GM10847 (cell line): Measurements from ENCODE around the gene RAB3IL1.

ENCODE experiments used
- POLR2A ChIP-seq: IDR thresholded peaks from 2 replicates; pipeline ENCODE4 v1.6.1; 2011; ENCODE audit not compliant: insufficient read length; ENCODE audit errors: extremely low read depth

RAB3IL1 gene

DNA sequence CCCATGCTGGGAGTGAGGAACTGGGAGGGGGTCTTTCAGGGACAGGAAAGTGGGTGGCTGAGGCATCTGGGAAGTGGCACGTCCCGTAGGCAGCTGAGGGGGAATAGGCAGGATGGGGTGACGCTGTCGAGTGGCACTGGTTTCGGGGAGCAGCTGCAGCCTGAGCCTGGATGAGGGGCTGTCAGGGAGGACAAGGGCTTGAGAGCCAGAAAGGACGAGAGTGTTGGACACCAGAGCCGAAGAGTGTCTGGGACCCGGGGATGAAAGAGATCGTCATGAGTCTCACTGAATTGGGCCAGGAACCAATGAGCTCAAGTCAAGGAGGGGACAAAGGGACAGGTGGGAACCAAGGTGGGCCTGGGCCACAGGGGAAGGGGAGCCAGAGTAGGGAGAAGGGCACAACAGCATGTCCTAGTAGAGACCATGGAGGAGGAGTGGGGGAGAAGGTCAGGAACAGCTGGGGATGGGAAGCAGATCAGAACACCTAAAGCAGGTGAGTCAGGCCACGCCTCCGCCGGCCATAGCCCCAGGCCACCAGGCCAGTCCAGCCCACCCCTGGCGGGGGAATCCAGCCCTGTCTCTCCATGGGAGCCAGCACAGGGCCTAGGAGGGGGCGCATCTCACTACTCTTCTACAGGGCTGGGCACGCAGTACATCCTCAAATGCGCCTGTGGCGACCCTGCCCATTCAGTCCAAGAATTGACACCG, 4.2 kb downstream of the RAB3IL1 start:
- TF ChIP-seq POLR2A, result no peak

- no peak for TF ChIP-seq POLR2A
These were observed 4.9 kb downstream of the RAB3IL1 start for GRCh38 chr11:61912530-61912898.

- TF ChIP-seq POLR2A, result no peak
These were observed 5.5 kb downstream of the RAB3IL1 start for GRCh38 chr11:61911701-61912529.

DNA sequence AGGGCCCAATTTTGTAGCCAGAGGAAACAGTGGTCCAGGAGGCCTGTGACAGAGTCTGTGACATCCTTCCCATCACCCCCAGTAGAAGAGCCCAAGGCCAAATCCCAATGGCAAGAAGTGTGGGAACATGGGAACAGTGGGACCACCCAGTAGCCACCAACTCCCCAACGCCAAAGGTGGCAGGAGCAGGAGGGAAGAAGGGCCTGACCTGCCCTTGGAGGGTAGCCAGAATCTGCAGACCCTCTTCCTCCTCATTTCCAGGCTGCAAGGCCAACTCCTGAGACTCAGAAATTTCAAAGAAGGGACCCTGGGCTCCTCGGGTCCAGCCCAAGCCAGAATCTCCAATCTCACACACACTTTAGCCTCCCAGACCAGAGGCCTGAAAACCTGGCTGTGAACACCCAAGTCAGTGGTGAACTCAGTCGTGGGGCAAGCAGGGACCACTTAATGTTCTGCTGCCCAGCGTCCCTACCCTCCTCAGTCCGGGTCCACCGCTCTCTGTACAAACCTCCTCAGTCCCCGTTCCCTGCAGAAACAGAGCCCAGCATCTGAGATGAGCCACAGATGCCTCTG, 6.2 kb downstream of the RAB3IL1 start:
- no peak for TF ChIP-seq POLR2A

DNA sequence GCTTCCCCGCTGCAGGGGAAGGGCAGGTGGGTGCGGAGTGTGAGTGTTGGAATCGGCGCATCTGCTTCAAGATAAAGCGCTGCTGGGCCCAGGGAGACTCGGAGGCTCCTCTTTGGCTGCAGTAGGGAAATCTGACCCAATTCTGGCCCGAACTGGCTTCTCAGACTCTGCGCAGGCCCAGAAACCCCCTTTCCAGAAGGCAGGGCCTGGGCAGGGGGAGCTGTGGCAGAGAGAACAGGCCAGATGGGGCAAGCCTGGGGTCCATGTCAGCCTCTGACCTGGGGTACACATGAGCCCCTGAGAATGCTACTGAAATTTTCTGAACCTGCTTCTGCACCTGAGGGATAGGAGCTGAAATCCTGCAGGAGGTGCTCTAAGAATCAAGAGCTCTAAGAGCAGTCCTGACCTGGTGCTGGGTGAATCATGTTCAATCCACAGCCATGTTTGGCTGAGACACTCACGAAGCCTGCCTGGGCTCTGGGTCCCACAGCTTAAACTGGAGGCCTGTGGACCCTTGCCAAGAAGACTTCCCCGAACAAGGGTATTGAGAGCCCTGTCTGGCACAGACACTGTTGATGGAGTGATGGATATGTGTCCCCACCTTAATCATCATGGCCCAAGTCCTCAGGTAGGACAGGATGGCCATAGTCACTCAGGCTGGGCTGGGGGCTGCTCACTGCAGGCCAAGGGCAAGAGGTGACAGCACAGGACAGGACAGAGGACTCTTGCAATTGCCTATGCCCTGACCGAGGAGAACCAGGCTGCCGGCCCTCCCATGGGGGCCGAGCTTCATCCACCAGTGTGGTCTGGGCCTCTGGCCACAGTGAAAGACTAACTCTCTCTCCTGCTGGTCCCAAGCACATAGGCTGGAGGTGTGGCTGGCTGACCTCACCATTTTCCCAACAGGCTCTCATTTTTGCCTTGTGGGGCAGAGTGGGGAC, 6.9 kb downstream of the RAB3IL1 start:
- TF ChIP-seq POLR2A, result no peak

DNA sequence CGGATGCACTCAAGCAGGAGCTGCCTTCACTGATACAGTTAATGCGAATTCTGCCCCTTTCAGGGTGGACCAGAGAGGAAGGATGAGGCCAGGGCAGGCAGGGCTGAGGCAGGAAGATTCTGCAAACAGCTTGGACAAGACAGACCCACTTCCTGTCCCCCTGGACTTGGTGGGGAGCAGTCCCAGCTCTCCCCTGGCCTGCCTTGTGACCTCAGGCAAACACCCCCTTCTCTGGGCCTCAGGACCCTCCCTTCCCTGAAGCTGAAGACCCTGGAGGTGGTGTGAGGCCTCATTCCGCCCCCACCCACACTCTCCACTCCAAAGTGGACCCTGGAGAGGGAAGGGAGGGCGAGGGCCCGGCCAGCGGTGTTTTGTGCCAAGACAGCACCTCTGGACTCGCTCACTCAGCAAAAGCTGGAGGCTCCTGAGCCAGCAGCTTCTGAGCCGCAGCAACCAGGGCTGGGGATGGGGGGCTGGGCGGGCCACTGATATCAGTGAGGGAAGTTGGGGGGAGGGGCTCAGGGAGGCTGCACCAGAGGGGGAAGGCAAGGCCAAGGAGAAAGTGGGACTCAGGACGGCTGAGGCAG, 8.5 kb downstream of the RAB3IL1 start:
- no peak for TF ChIP-seq POLR2A

DNA sequence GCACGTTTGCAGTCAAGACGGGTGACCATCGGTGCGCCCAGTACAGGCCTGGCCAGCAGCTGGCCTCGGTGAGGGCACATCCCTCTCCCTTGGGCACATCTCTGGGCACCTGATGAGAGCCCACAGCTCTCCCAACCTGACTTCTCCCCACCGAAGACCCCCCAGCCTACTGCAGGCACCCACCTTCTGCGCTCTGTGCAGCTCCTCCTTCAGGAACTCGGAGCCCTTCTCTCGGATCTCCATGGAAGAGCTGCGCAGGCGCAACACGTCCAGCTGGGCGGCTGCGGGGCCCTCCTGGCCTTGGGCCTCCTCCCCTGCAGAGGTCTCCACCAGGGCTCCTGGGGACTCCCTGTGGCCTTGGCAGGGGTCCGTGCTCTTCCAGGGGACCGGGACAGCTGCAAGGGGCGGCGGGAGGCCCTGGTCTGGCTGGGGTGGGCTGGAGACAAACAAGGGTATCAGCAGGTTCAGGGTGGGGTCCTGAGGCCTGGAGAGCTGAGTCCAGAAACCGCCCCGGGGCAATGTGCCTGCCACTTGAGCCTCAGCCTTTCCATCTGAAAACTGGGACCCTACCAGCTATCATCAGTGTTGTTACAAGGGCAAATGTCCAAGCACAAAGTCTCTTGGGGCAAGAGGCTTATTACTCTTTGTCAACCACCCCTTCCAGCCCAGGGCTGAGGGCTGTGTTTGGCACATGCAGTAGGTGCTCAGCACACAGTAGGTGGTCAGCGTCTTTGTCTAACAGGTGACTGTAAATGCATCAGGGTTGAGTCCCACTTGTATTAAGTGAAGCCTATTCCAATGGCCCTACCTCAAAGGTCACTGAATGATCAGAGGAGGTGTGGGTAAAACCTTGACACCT, 9.3 kb downstream of the RAB3IL1 start:
- no peak for TF ChIP-seq POLR2A

DNA sequence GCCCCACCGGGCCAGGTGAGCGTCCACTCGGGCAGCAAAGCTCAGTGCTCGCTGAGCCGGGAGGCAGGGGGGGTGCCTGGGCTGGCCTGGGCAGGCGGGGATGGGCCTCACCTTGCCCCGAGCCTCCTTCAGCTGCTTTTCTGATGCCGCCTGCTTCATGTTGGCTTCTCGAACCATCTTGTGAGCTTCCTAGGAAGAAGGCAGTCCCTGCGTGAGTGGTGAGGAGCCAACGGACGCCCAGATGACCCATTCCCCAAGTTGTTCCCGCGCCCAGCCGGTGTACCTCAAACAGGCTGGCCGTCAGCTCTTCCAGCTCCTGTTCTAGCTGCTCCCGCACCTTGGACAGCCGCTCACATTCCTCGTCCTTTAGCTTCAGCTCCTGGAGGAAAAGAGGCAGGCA, 10.1 kb downstream of the RAB3IL1 start:
- no peak for TF ChIP-seq POLR2A

- TF ChIP-seq POLR2A, result no peak
These were observed 10.8 kb downstream of the RAB3IL1 start for GRCh38 chr11:61906522-61906909.

- no peak for TF ChIP-seq POLR2A
These were observed 11.4 kb downstream of the RAB3IL1 start for GRCh38 chr11:61905801-61906521.

DNA sequence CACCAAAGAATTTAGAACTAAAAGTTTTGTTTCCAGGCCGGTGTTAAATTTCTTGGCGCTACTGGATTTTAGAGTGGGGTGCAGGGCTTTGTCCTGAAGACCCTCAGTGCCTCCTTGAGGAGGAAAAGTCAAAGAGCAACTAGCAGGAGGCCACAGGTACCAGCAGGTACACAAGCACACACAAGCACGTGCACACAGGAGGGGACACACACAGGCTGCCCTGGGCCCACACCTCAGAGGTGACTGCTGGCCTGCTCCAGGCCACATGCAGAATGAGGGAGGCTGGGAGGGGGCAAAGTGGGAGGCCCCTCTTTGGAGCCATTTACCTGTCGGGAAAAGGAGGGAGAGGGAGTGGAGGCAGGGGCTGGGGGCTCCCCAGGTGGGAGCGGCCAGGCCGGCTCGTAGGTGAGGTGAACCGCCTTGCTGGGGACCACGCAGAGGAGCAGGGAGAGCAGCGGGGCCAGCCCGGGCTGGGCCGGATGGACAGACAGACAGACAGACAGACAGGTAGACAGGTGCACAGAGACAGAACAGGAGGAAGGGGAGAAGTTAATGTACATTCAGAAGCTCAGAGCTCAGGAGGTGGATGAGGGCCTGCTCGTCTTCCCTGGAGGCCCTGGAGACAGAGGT, 12.2 kb downstream of the RAB3IL1 start:
- no peak for TF ChIP-seq POLR2A

DNA sequence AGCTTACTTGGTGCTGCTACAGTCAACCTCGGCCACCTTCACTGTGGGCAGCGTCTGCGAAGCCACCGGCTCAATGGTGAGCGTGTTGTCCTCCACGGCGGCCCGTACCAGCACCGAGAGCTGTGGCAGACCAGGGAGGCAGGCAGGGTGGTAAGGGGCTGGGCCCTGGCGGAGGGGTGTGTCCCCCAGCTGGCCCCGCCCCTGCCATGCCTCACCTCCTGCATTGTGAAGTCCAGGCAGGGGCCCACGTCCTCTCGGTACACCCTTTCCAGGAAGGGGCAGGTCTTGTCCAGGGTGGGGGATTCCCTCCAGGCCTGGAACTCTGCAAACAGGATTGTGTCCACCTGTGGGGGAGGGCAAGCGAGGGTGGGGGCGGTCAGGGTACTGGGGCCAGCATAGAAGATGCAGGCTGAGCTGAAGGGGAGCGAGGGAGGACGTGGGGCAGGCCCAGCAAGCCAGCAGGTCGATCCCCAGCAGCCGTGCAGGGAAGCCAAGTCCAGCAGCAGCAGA, 12.8 kb downstream of the RAB3IL1 start:
- no peak for TF ChIP-seq POLR2A

DNA sequence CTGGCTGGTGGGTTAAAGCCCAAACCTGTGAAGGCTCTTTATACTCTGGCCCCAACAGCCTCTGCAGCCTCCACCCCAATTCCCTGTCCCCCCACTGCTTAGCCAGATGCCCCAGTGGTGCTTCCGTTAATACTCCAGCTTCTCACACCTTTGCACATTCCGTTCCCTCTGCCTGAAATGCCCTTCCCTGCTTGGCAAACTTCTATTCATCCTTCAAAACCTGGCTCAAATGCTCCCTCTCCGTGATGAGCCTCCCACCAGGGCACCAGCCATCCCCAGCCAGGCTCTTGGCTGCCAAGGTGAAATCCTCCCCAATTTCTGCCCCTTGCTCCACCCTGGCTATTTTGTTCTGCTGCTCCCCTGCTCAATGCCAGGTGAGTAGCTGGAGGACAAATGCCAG, 13.5 kb downstream of the RAB3IL1 start:
- TF ChIP-seq POLR2A, result no peak
